RWPE2 (cell line): ENCODE data around the gene KIDINS220.

Experiments
- ATAC-seq: fragments of 200-7000 bp; cut with Tn5 transposase; 3 replicates; pipeline ENCODE4 v1.9.1; 2021; ENCODE audit warnings: low read depth
- DNase-seq: peaks from one replicate; pipeline ENCODE4 v3.0.0-alpha.2; 2020; ENCODE audit warnings: low spot score
- H3K27ac ChIP-seq: fragments of 450-650 bp; 2 replicates; pipeline ENCODE4 v1.5.1; 2017; ENCODE audit warnings: mild to moderate bottlenecking; ENCODE audit not compliant: poor library complexity, severe bottlenecking
- H3K27me3 ChIP-seq: fragments of 250-450 bp; sonication (Bioruptor Pico); 2 replicates; pipeline ENCODE4 v1.5.1; 2021; ENCODE audit warnings: mild to moderate bottlenecking, moderate library complexity; ENCODE audit not compliant: insufficient read depth, poor library complexity, severe bottlenecking
- H3K36me3 ChIP-seq: fragments of 250-450 bp; sonication (Bioruptor Pico); 2 replicates; pipeline ENCODE4 v1.5.1; 2020; ENCODE audit warnings: low read depth, mild to moderate bottlenecking, moderate library complexity
- H3K4me1 ChIP-seq: fragments of 250-450 bp; sonication (Bioruptor Pico); 2 replicates; pipeline ENCODE4 v1.5.1; 2021; ENCODE audit warnings: mild to moderate bottlenecking, moderate library complexity; ENCODE audit not compliant: insufficient read depth, poor library complexity, severe bottlenecking
- H3K4me3 ChIP-seq: fragments of 250-450 bp; sonication (Bioruptor Pico); 2 replicates; pipeline ENCODE4 v1.5.1; 2021; ENCODE audit warnings: mild to moderate bottlenecking, moderate library complexity; ENCODE audit not compliant: severe bottlenecking
- H3K9me3 ChIP-seq: fragments of 250-450 bp; sonication (Bioruptor Pico); 2 replicates; pipeline ENCODE4 v1.5.1; 2021; ENCODE audit warnings: mild to moderate bottlenecking, moderate library complexity; ENCODE audit not compliant: severe bottlenecking
- TF ChIP-seq, protein P1 (sequence below): fragments of 450-650 bp; IDR thresholded peaks from one replicate; pipeline ENCODE4 v1.5.1; 2017; ENCODE audit warnings: mild to moderate bottlenecking, moderate library complexity; ENCODE audit not compliant: poor library complexity, severe bottlenecking

The KIDINS220 gene

DNA sequence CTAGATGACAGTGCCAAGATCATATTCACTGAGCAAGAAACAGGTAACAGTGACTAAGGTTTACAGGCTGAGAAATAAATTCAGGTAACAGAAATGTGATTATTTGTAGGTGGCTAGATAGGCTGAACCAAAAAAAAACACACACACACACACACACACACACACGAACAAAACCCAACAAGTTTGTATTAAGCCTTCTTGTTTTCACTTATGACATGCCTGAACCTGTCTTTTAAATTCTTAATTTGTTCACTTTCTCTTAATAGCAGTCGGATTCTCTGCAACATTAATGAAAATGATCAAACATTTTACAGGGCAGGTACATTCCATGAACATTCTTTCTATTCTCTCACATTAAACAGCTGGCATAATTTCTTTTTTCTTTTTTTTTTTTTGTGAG, 18.8 kb upstream of the KIDINS220 start:
- H3K4me1 ChIP-seq = peaks cover 9% of the 10 kb centered on the region
- no peak overlapping the region for H3K4me3 ChIP-seq
- H3K27me3 ChIP-seq = no peaks in the 10 kb centered on the region
- H3K9me3 ChIP-seq = no peaks in the 10 kb centered on the region
- no peak overlapping the region for H3K27ac ChIP-seq
- ATAC-seq (no peak), DNase-seq (no peak)
- H3K36me3 ChIP-seq = peaks cover 15% of the 10 kb centered on the region
- TF ChIP-seq, protein P1, sequence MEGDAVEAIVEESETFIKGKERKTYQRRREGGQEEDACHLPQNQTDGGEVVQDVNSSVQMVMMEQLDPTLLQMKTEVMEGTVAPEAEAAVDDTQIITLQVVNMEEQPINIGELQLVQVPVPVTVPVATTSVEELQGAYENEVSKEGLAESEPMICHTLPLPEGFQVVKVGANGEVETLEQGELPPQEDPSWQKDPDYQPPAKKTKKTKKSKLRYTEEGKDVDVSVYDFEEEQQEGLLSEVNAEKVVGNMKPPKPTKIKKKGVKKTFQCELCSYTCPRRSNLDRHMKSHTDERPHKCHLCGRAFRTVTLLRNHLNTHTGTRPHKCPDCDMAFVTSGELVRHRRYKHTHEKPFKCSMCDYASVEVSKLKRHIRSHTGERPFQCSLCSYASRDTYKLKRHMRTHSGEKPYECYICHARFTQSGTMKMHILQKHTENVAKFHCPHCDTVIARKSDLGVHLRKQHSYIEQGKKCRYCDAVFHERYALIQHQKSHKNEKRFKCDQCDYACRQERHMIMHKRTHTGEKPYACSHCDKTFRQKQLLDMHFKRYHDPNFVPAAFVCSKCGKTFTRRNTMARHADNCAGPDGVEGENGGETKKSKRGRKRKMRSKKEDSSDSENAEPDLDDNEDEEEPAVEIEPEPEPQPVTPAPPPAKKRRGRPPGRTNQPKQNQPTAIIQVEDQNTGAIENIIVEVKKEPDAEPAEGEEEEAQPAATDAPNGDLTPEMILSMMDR = no peak

DNA sequence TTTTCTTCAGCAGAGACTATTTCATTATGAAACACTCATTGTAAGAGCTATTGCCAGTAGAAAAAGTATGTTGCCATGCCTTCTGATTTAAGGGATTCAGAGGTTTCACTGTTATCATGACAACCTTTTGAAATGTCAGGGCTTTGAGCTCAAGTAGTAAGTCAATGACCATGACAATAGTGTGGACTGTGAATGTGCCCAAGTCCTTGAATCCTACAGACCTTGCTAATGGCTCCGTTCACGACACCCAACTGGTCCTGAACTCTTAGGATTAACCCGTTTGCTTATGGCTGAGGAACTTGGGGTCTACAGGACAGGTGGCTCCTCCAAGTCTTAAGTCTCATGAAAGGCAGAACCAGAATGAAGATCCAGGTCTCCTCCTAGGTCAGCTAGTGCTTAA, 17.6 kb upstream of the KIDINS220 start:
- DNase-seq = no peak
- TF ChIP-seq, protein P1 = no peak
- H3K9me3 ChIP-seq = no peaks in the 10 kb centered on the region

DNA sequence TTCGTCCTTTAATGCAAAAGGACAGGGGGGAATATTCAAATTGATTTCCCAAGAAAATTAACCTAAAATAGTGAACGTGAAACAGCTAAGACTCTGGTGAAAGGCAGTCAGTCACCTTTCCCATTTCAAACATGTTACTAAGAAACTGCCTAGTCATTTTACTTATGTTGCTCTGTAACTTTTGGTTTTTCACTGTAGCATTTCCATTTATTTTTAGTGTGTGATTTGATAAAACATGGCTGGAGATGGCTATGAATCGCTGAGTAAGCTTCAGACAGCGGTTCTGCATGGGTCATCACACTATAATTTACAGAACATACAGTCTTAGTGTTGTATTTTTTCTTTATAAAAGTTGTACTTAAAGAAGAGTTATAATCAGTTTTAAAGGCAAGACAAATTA, 16.0 kb upstream of the KIDINS220 start:
- TF ChIP-seq, protein P1 = no peak
- H3K4me3 ChIP-seq = no peak overlapping the region
- no peaks in the 10 kb centered on the region for H3K9me3 ChIP-seq
- no peak overlapping the region for H3K27ac ChIP-seq
- DNase-seq (no peak), ATAC-seq (no peak)
- H3K4me1 ChIP-seq = no peaks in the 10 kb centered on the region
- no peaks in the 10 kb centered on the region for H3K27me3 ChIP-seq
- peaks cover 13% of the 10 kb centered on the region; the same call in 1 of the 2 replicates for H3K36me3 ChIP-seq

More for the DNA sequence above, 17.6 kb upstream of the KIDINS220 start:
- ATAC-seq = no peak
- H3K36me3 ChIP-seq = peaks cover 13% of the 10 kb centered on the region
- H3K27ac ChIP-seq = no peak overlapping the region
- no peak overlapping the region for H3K4me3 ChIP-seq
- peaks cover under 1% of the 10 kb centered on the region for H3K4me1 ChIP-seq
- H3K27me3 ChIP-seq = no peaks in the 10 kb centered on the region

DNA sequence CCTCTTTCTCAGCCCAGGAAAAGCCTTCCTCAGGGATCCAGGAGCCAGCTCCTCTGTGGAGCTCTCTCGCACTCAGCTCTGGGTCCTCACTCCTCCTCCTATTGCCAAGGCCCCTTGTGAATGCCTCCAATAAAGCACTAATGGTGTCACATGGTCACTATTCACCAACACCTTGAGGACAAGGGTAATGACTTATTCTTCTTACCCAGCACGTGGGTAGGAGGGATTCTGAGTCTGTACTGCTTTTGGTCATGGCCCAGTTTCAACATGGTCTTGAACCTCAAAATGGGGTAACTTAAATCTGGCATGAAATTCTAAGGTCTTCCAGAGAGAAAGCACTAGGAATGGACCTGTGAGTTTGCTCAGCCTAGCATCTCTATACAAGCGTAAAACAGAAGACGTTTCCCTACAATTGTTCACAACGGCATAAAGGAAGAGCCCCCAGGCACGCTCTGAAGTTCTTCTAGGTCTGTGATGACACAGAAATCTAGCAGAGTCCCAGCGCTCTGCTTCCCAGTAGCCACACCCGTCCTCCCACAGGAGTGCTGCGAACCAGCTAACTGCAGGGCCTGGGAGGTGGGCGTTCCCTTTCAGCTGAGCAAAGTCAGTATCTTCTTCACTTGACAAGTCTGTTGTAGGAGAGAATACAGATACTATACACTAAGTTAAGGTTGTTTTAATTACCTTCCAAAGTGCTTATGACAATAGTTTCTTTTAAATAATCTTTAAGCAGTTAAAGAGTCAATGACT, 14.6 kb upstream of the KIDINS220 start:
- no peaks in the 10 kb centered on the region for H3K9me3 ChIP-seq
- no peaks in the 10 kb centered on the region for H3K27me3 ChIP-seq
- H3K4me3 ChIP-seq = no peak overlapping the region
- H3K4me1 ChIP-seq = no peaks in the 10 kb centered on the region
- TF ChIP-seq, protein P1 = no peak
- no peaks in the 10 kb centered on the region for H3K36me3 ChIP-seq
- DNase-seq (no peak), ATAC-seq (no peak)
- H3K27ac ChIP-seq = no peak overlapping the region

DNA sequence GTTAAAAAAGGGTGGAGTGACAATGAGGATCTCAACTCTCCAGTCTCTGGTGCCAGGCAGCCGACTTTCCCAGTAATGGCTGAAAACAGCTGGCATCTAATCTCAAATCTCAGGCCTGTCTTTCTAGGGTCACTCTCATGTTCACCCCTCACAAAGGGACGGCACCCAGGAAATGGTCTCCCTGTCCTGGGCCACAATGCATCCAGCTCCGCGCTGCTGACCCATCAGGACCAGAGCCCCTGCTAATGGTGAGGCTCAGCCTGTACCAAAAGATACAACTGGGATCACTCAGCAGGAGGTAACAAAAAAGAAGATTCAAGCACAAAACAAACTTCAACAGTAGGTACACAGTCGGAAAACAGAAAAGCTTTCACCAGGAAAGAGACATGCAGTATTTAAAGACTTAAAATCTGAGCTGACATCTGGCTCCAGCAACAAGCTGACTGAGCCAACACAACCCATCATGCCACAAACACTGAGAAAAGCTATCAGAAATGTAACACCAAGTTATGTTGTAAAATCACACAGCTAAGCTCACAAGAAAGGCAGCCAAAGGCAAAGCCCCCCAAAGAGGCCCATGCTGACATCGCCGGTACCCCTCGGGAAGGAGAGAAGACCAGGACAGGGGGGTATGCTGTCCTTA, 13.6 kb upstream of the KIDINS220 start:
- TF ChIP-seq, protein P1 = no peak
- Histone ChIP-seq H3K36me3 (no peaks in the 10 kb centered on the region), H3K27ac (no peak overlapping the region), H3K4me3 (no peak overlapping the region), H3K9me3 (no peaks in the 10 kb centered on the region), H3K27me3 (no peaks in the 10 kb centered on the region), H3K4me1 (no peaks in the 10 kb centered on the region)
- DNase-seq (no peak), ATAC-seq (no peak)
